Liver (tissue), 9 donors: ENCODE results near the gene DOK5. TPM values are rescaled to one million over a fixed set of nuclear protein-coding genes. Genes with fewer than 3 reads are reported as not detected.

ENCODE experiments used
- DNase-seq: peaks from one replicate; pipeline ENCODE4 v3.0.0-alpha.2; 2017; ENCODE audit warnings: low spot score
- H3K27ac ChIP-seq, 2 donors: one replicate each; pipeline ENCODE4 v1.7.0; 2013; ENCODE audit warnings: inconsistent platforms in 2 of 2, low read length in 2 of 2, control low read depth in 1 of 2, low read depth in 1 of 2, mild to moderate bottlenecking in 1 of 2
- H3K27me3 ChIP-seq, 4 donors: one replicate each; pipeline versions ENCODE4 v1.6.1 to v1.7.0; 2013; ENCODE audit warnings: low read length in 3 of 4, inconsistent platforms in 1 of 4, mild to moderate bottlenecking in 1 of 4, moderate library complexity in 1 of 4; ENCODE audit not compliant: control insufficient read depth in 4 of 4, insufficient read depth in 4 of 4
- H3K36me3 ChIP-seq, 4 donors: one replicate each; pipeline versions ENCODE4 v1.6.1 to v1.7.0; 2013; ENCODE audit warnings: low read length in 3 of 4, mild to moderate bottlenecking in 3 of 4, low read depth in 1 of 4, moderate library complexity in 1 of 4; ENCODE audit not compliant: control insufficient read depth in 4 of 4, insufficient read depth in 3 of 4
- H3K4me1 ChIP-seq, 4 donors: one replicate each; pipeline versions ENCODE4 v1.6.1 to v1.7.0; 2013; ENCODE audit warnings: low read length in 3 of 4, mild to moderate bottlenecking in 3 of 4, moderate library complexity in 1 of 4; ENCODE audit not compliant: control insufficient read depth in 4 of 4, insufficient read depth in 4 of 4
- H3K4me3 ChIP-seq, 3 donors: one replicate each; pipeline versions ENCODE4 v1.6.1 to v1.7.0; 2013; ENCODE audit warnings: low read length in 3 of 3, control low read depth in 1 of 3, low read depth in 1 of 3, mild to moderate bottlenecking in 1 of 3
- H3K9ac ChIP-seq, 2 donors: one replicate each; pipeline ENCODE4 v1.7.0; 2013; ENCODE audit warnings: low read length in 2 of 2, mild to moderate bottlenecking in 2 of 2, moderate library complexity in 2 of 2, control low read depth in 1 of 2, low read depth in 1 of 2
- H3K9me3 ChIP-seq, 4 donors: one replicate each; pipeline versions ENCODE4 v1.6.1 to v1.7.0; 2013; ENCODE audit warnings: low read length in 3 of 4; ENCODE audit not compliant: control insufficient read depth in 4 of 4
- EGR1 ChIP-seq, 2 donors: IDR thresholded peaks; 2 replicates each; pipeline ENCODE4 v1.6.1; 2016 to 2018; ENCODE audit warnings: antibody characterized with exemption in 2 of 2, low read depth in 2 of 2
- FOXA1 ChIP-seq: IDR thresholded peaks from 2 replicates; pipeline ENCODE4 v1.6.1; 2016; ENCODE audit warnings: antibody characterized with exemption
- FOXA2 ChIP-seq: IDR thresholded peaks from 2 replicates; pipeline ENCODE4 v1.6.1; 2016; ENCODE audit warnings: antibody characterized with exemption
- GABPA ChIP-seq, 2 donors: IDR thresholded peaks in 1 of 2; conservative IDR thresholded peaks in 1 of 2; 2 replicates each; pipeline ENCODE4 v1.6.1; 2016; ENCODE audit warnings: antibody characterized with exemption in 2 of 2, mild to moderate bottlenecking in 1 of 2, moderate library complexity in 1 of 2
- HNF4A ChIP-seq, 2 donors: conservative IDR thresholded peaks; 2 replicates each; pipeline ENCODE4 v1.6.1; 2016; ENCODE audit warnings: antibody characterized with exemption in 2 of 2, mild to moderate bottlenecking in 2 of 2
- HNF4G ChIP-seq: IDR thresholded peaks from 2 replicates; pipeline ENCODE4 v1.6.1; 2016; ENCODE audit warnings: antibody characterized with exemption
- JUND ChIP-seq, 2 donors: IDR thresholded peaks; 2 replicates each; pipeline ENCODE4 v1.6.1; 2016; ENCODE audit warnings: antibody characterized with exemption in 2 of 2
- RAD21 ChIP-seq, 2 donors: IDR thresholded peaks; 2 replicates each; pipeline ENCODE4 v1.6.1; 2016; ENCODE audit warnings: antibody characterized with exemption in 2 of 2, mild to moderate bottlenecking in 2 of 2
- RXRA ChIP-seq, 2 donors: IDR thresholded peaks; 2 replicates each; pipeline ENCODE4 v1.6.1; 2017 to 2018; ENCODE audit warnings: antibody characterized with exemption in 2 of 2, mild to moderate bottlenecking in 1 of 2
- SP1 ChIP-seq: IDR thresholded peaks from 2 replicates; pipeline ENCODE4 v1.6.1; 2018; ENCODE audit warnings: antibody characterized with exemption, mild to moderate bottlenecking
- TAF1 ChIP-seq: conservative IDR thresholded peaks from 2 replicates; pipeline ENCODE4 v1.6.1; 2016; ENCODE audit warnings: antibody characterized with exemption, mild to moderate bottlenecking
- YY1 ChIP-seq: IDR thresholded peaks from 2 replicates; pipeline ENCODE4 v1.6.1; 2016; ENCODE audit warnings: antibody characterized with exemption, mild to moderate bottlenecking
- ZBTB33 ChIP-seq: IDR thresholded peaks from 2 replicates; pipeline ENCODE4 v1.6.1; 2016; ENCODE audit warnings: antibody characterized with exemption
- WGBS: extraction: QIAGEN DNeasy Blood & Tissue Kit; methylation state at CpG from one replicate; pipeline ENCODE4 v1.1.7; 2013; 5-methylcytosine and 5-hydroxymethylcytosine counted together
- polyA plus RNA-seq, 2 donors: library from polyadenylated mRNA; stranded (reverse) in 1 of 2; unstranded in 1 of 2; fragments of 200-250 nt in 1 of 2; fragments of >200 nt in 1 of 2; fragmentation: Nextera tagmentation in 1 of 2; extraction: Ambion mirVana in 1 of 2; gene quantifications; one replicate each; pipeline versions ENCODE4 v1.2.1 to v1.2.3, GENCODE V29; 2013 to 2015
- total RNA-seq, 2 donors: library from RNA; depleted of rRNA; stranded (reverse); fragments of >200 nt; gene quantifications; one replicate each; pipeline ENCODE4 v1.2.3, GENCODE V29; 2014
- TF ChIP-seq, protein P1 (sequence below): IDR thresholded peaks from 2 replicates; pipeline ENCODE4 v1.6.1; 2016; ENCODE audit warnings: antibody characterized with exemption
- TF ChIP-seq, protein P2 (sequence below): IDR thresholded peaks from 2 replicates; pipeline ENCODE4 v1.6.1; 2016; ENCODE audit warnings: antibody characterized with exemption
- TF ChIP-seq, protein P3 (sequence below): fragments of 150-350 bp; IDR thresholded peaks from 2 replicates; pipeline ENCODE4 v1.5.1; 2017; ENCODE audit warnings: improper control_type of control experiment, low read depth, low read length; ENCODE audit not compliant: missing input control
- donor health status: healthy.
- donor health status: healthy.
- donor health status: healthy.
- donor health status: healthy.
- donor health status: healthy.

Gene DOK5
- total and polyA plus RNA-seq, 4 donors, result 0.05 to 0.16 (median 0.09) TPM

DNA sequence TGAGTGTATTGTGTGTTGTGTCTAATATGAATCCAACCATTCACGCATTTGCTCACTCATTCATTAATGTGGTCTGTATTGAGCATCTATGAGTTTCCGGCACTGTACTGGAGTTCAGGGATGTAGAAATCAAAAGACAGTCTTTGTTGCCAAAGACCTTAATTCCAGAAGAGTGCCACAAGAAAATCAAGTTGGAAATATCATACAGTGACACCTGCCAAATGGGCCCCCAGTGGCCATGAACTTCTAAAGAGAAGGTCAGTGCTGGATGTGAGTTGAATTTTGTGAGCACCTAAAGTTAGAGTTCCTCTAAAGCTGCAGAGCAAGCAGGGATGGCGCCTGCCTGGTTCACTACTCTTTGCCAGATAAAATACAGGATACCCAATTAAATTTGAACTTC, 175.9 kb downstream of the DOK5 start:
- no peak overlapping the region for H3K4me3 ChIP-seq
- H3K4me1 ChIP-seq, result peaks cover 0 to 7% (median 0%) of the 10 kb centered on the region in 4 donors
- DNase-seq, result no peak
- H3K27me3 ChIP-seq, result no peaks in the 10 kb centered on the region
- H3K36me3 ChIP-seq, result no peaks in the 10 kb centered on the region
- H3K27ac ChIP-seq, result no peak overlapping the region
- TF ChIP-seq HNF4A (conservative IDR thresholded peaks at IDR 0.05) (no peak), TAF1 (no peak), EGR1 (IDR thresholded peaks at IDR 0.05; ENCODE audit: low read depth in 2 of 2) (no peak), YY1 (no peak), FOXA1 (no peak), FOXA2 (no peak), ZBTB33 (no peak), RAD21 (IDR thresholded peaks at IDR 0.05) (no peak), HNF4G (no peak), SP1 (no peak)
- TF ChIP-seq, protein P1, sequence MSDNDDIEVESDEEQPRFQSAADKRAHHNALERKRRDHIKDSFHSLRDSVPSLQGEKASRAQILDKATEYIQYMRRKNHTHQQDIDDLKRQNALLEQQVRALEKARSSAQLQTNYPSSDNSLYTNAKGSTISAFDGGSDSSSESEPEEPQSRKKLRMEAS, result no peak
- TF ChIP-seq, protein P2, sequence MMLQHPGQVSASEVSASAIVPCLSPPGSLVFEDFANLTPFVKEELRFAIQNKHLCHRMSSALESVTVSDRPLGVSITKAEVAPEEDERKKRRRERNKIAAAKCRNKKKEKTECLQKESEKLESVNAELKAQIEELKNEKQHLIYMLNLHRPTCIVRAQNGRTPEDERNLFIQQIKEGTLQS, result no peak
- H3K9me3 ChIP-seq, result no peaks in the 10 kb centered on the region
- WGBS, result 84% methylated on average over 3 of the region's 3 CpGs
- H3K9ac ChIP-seq, result no peak overlapping the region

GRCh38 chr20:54654450-54654849, 179.1 kb downstream of the DOK5 start:
- H3K27me3 ChIP-seq, result peaks cover 0 to 3% (median 0%) of the 10 kb centered on the region in 4 donors

More at GRCh38 chr20:54654450-54654849, 179.1 kb downstream of the DOK5 start:
- no peak overlapping the region for H3K27ac ChIP-seq
- no peaks in the 10 kb centered on the region for H3K36me3 ChIP-seq
- DNase-seq, result no peak
- no peak overlapping the region for H3K4me3 ChIP-seq
- no peaks in the 10 kb centered on the region for H3K4me1 ChIP-seq
- no peak overlapping the region for H3K9ac ChIP-seq
- no peak for TF ChIP-seq RXRA (IDR thresholded peaks at IDR 0.05)
- TF ChIP-seq EGR1 (IDR thresholded peaks at IDR 0.05; ENCODE audit: low read depth in 2 of 2), result no peak
- TF ChIP-seq, protein P2, result no peak
- no peak for TF ChIP-seq JUND (IDR thresholded peaks at IDR 0.05)
- no peak for TF ChIP-seq ZBTB33
- TF ChIP-seq GABPA (IDR thresholded peaks at IDR 0.05 in 1 of 2, conservative IDR thresholded peaks at IDR 0.05 in 1 of 2), result no peak
- no peak for TF ChIP-seq SP1
- TF ChIP-seq FOXA2, result no peak
- TF ChIP-seq, protein P3, sequence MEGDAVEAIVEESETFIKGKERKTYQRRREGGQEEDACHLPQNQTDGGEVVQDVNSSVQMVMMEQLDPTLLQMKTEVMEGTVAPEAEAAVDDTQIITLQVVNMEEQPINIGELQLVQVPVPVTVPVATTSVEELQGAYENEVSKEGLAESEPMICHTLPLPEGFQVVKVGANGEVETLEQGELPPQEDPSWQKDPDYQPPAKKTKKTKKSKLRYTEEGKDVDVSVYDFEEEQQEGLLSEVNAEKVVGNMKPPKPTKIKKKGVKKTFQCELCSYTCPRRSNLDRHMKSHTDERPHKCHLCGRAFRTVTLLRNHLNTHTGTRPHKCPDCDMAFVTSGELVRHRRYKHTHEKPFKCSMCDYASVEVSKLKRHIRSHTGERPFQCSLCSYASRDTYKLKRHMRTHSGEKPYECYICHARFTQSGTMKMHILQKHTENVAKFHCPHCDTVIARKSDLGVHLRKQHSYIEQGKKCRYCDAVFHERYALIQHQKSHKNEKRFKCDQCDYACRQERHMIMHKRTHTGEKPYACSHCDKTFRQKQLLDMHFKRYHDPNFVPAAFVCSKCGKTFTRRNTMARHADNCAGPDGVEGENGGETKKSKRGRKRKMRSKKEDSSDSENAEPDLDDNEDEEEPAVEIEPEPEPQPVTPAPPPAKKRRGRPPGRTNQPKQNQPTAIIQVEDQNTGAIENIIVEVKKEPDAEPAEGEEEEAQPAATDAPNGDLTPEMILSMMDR, result no peak
- no peak for TF ChIP-seq YY1
- no peaks in the 10 kb centered on the region for H3K9me3 ChIP-seq
- WGBS, result 69% methylated on average over 4 of the region's 4 CpGs
